Choroid plexus epithelial cell (primary cell): Measurements from ENCODE around the gene DAO.
"Not testable (repeated sequence)": the region's sequence is repeated elsewhere in the genome, so short reads cannot be mapped to it uniquely, and the experiment has no call there.

ENCODE experiments used
- DNase-seq: peaks from one replicate; pipeline ENCODE4 v3.0.0-alpha.2; 2010; ENCODE audit warnings: low read depth
- H3K4me3 ChIP-seq: 2 replicates; pipeline ENCODE4 v1.5.1; 2011; ENCODE audit warnings: low read depth, mild to moderate bottlenecking, control low read depth, low read length, moderate library complexity
- CTCF ChIP-seq: conservative IDR thresholded peaks from 2 replicates; pipeline ENCODE4 v1.5.1; 2011; ENCODE audit warnings: low read depth, mild to moderate bottlenecking, control low read depth, inconsistent platforms, low read length, moderate library complexity

DAO gene

GRCh38 chr12:108855284-108856169 is 24.4 kb upstream of the DAO start:
- DNase-seq, result no peak
- H3K4me3 ChIP-seq, result peak overlapping the region; percentile 95
- TF ChIP-seq CTCF, result peak; percentile 18

- no peak for DNase-seq
- peak overlapping the region; percentile 95 for H3K4me3 ChIP-seq
- no peak for TF ChIP-seq CTCF
Observed at GRCh38 chr12:108856170-108856427, 23.8 kb upstream of the DAO start.

GRCh38 chr12:108856428-108857157 is 23.3 kb upstream of the DAO start:
- peak; percentile 68 for DNase-seq
- H3K4me3 ChIP-seq, result peak overlapping the region; percentile 95

GRCh38 chr12:108857158-108857407 is 22.8 kb upstream of the DAO start:
- no peak for TF ChIP-seq CTCF
- peak overlapping the region; percentile 95 for H3K4me3 ChIP-seq

More at GRCh38 chr12:108856428-108857157, 23.3 kb upstream of the DAO start:
- TF ChIP-seq CTCF, result no peak

GRCh38 chr12:108858311-108859074 is 21.4 kb upstream of the DAO start:
- no peak for DNase-seq
- no peak for TF ChIP-seq CTCF
- peak overlapping the region; percentile 44 for H3K4me3 ChIP-seq

More at GRCh38 chr12:108857158-108857407, 22.8 kb upstream of the DAO start:
- DNase-seq, result no peak

GRCh38 chr12:108859141-108859922 is 20.6 kb upstream of the DAO start:
- not testable (repeated sequence) for DNase-seq, H3K4me3 ChIP-seq

GRCh38 chr12:108859923-108860291 is 20.0 kb upstream of the DAO start:
- no peak for DNase-seq
- no peak for TF ChIP-seq CTCF
- no peak overlapping the region for H3K4me3 ChIP-seq
